HepG2 (cell line): ENCODE measurements around the gene UBC. TPM values are rescaled to one million over a fixed set of nuclear protein-coding genes. Genes with fewer than 3 reads are reported as not detected.

ENCODE experiments used
- ATF7-NPFF ChIP-seq: sonication (generic); formaldehyde crosslinking; IDR thresholded peaks from 2 replicates; pipeline ENCODE4 v1.8.1; 2023; ENCODE audit warnings: mild to moderate bottlenecking, low read depth, missing genetic modification reagents, moderate library complexity
- DRAP1 ChIP-seq: IDR thresholded peaks from 2 replicates; pipeline ENCODE4 v1.6.1; 2016; ENCODE audit warnings: missing genetic modification reagents, missing compliant biosample characterization
- HNRNPUL1 ChIP-seq: fragments of 200-400 bp; formaldehyde crosslinking; IDR thresholded peaks from 2 replicates; pipeline ENCODE4 v1.6.1; 2017; ENCODE audit warnings: low read depth, mild to moderate bottlenecking, low read length, moderate library complexity
- KAT2B ChIP-seq: fragments of 150-350 bp; IDR thresholded peaks from 2 replicates; pipeline ENCODE4 v1.6.1; 2014; ENCODE audit warnings: low read depth, low read length, borderline replicate concordance
- KMT2A ChIP-seq: sonication (generic); formaldehyde crosslinking; IDR thresholded peaks from 2 replicates; pipeline ENCODE4 v1.4.0; 2020; ENCODE audit warnings: missing genetic modification reagents
- MAX ChIP-seq: IDR thresholded peaks from 2 replicates; pipeline ENCODE4 v1.6.1; 2012; ENCODE audit warnings: inconsistent platforms
- MED1 ChIP-seq: sonication (generic); formaldehyde crosslinking; IDR thresholded peaks from 2 replicates; pipeline ENCODE4 v1.4.0; 2020; ENCODE audit warnings: missing genetic modification reagents
- MEIS1 ChIP-seq: sonication (generic); formaldehyde crosslinking; IDR thresholded peaks from 2 replicates; pipeline ENCODE4 v1.9.0; 2021; ENCODE audit warnings: mild to moderate bottlenecking, missing genetic modification reagents, moderate library complexity, borderline replicate concordance
- NBN ChIP-seq: fragments of 450-650 bp; conservative IDR thresholded peaks from 2 replicates; pipeline ENCODE4 v1.6.1; 2017
- NCOA2 ChIP-seq: sonication (generic); formaldehyde crosslinking; IDR thresholded peaks from 2 replicates; pipeline ENCODE4 v1.8.0; 2022; ENCODE audit warnings: inconsistent platforms
- POGZ ChIP-seq: sonication (generic); formaldehyde crosslinking; IDR thresholded peaks from 2 replicates; pipeline ENCODE4 v1.4.0; 2020; ENCODE audit warnings: mild to moderate bottlenecking, missing genetic modification reagents
- POLR2AphosphoS5 ChIP-seq: IDR thresholded peaks from 2 replicates; pipeline ENCODE4 v1.6.1; 2012; ENCODE audit warnings: low read depth, low read length
- REST ChIP-seq, 2 experiments: IDR thresholded peaks; 2 replicates each; pipeline ENCODE4 v1.6.1; 2011 to 2012; ENCODE audit warnings: low read length in 2 of 2, borderline replicate concordance in 1 of 2, low read depth in 1 of 2, mild to moderate bottlenecking in 1 of 2, moderate library complexity in 1 of 2
- RFX1 ChIP-seq: fragments of 450-650 bp; IDR thresholded peaks from 2 replicates; pipeline ENCODE4 v1.6.1; 2017
- ZEB1 ChIP-seq: IDR thresholded peaks from 2 replicates; pipeline ENCODE4 v1.6.1; 2012; ENCODE audit warnings: mild to moderate bottlenecking, low read depth, inconsistent platforms; ENCODE audit not compliant: insufficient replicate concordance
- ZNF225 ChIP-seq: sonication (generic); formaldehyde crosslinking; IDR thresholded peaks from 2 replicates; pipeline ENCODE4 v1.4.0; 2020; ENCODE audit warnings: mild to moderate bottlenecking, missing genetic modification reagents
- ZNF230 ChIP-seq: sonication (generic); formaldehyde crosslinking; IDR thresholded peaks from 2 replicates; pipeline ENCODE4 v1.4.0; 2020; ENCODE audit warnings: mild to moderate bottlenecking, missing genetic modification reagents
- ZNF264 ChIP-seq: sonication (generic); formaldehyde crosslinking; IDR thresholded peaks from 2 replicates; pipeline ENCODE4 v1.4.0; 2020; ENCODE audit warnings: missing genetic modification reagents
- ZNF34 ChIP-seq: sonication (generic); formaldehyde crosslinking; IDR thresholded peaks from 2 replicates; pipeline ENCODE4 v1.4.0; 2020; ENCODE audit warnings: mild to moderate bottlenecking, missing genetic modification reagents, borderline replicate concordance
- ZNF367 ChIP-seq: sonication (generic); formaldehyde crosslinking; IDR thresholded peaks from 2 replicates; pipeline ENCODE4 v1.4.0; 2020; ENCODE audit warnings: missing genetic modification reagents, borderline replicate concordance
- polyA plus RNA-seq, 8 experiments: library from polyadenylated mRNA; depleted of rRNA in 3 of 8; stranded (reverse) in 7 of 8; unstranded in 1 of 8; fragments of >200 nt; fragmentation: Illumina TruSeq in 4 of 8; extraction: Trizol in 4 of 8; gene quantifications; 2 replicates each; pipeline versions ENCODE4 v1.2.1 to v1.2.3, GENCODE V29; 2011 to 2016; ENCODE audit warnings: low read depth in 4 of 8, missing spikeins in 1 of 8, mixed read lengths in 1 of 8; ENCODE audit not compliant: insufficient read depth in 1 of 8
- total RNA-seq, 5 experiments: library from RNA; depleted of rRNA; stranded (reverse); fragments of >200 nt; fragmentation: Illumina TruSeq; extraction: Trizol; gene quantifications; 2 replicates each; pipeline ENCODE4 v1.2.3, GENCODE V29; 2016; ENCODE audit warnings: low read depth in 1 of 5
- TF ChIP-seq, protein P1 (sequence below): sonication (generic); formaldehyde crosslinking; IDR thresholded peaks from 2 replicates; pipeline ENCODE4 v1.9.0; 2021; ENCODE audit warnings: missing genetic modification reagents, borderline replicate concordance

Gene UBC
- total and polyA plus RNA-seq, 2 of the 13 experiments (the other 11 are each of a cell fraction or from before 2014, with no cell fraction given), result 805 to 1,432 TPM

- TF ChIP-seq POLR2AphosphoS5, result peak; percentile 37; the same call in 1 of the 2 replicates
- no peak for TF ChIP-seq POGZ (CRISPR knock-in tag)
- TF ChIP-seq NCOA2 (CRISPR knock-in tag), result 0 out of 2 replicates have a peak, but pooled peaks have one; percentile 31
- peak; percentile 34; the same call in 1 of the 2 replicates for TF ChIP-seq ZNF230 (CRISPR knock-in tag)
- peak; percentile 88 for TF ChIP-seq MED1 (CRISPR knock-in tag)
- TF ChIP-seq KAT2B, result no peak
- TF ChIP-seq DRAP1 (CRISPR knock-in tag), result peak; percentile 54; the same call in 1 of the 2 replicates
- TF ChIP-seq KMT2A, result peak; percentile 58; the same call in 1 of the 2 replicates
- TF ChIP-seq RFX1, result no peak
- no peak for TF ChIP-seq ATF7-NPFF
- no peak for TF ChIP-seq MEIS1 (CRISPR knock-in tag)
- TF ChIP-seq, protein P1, sequence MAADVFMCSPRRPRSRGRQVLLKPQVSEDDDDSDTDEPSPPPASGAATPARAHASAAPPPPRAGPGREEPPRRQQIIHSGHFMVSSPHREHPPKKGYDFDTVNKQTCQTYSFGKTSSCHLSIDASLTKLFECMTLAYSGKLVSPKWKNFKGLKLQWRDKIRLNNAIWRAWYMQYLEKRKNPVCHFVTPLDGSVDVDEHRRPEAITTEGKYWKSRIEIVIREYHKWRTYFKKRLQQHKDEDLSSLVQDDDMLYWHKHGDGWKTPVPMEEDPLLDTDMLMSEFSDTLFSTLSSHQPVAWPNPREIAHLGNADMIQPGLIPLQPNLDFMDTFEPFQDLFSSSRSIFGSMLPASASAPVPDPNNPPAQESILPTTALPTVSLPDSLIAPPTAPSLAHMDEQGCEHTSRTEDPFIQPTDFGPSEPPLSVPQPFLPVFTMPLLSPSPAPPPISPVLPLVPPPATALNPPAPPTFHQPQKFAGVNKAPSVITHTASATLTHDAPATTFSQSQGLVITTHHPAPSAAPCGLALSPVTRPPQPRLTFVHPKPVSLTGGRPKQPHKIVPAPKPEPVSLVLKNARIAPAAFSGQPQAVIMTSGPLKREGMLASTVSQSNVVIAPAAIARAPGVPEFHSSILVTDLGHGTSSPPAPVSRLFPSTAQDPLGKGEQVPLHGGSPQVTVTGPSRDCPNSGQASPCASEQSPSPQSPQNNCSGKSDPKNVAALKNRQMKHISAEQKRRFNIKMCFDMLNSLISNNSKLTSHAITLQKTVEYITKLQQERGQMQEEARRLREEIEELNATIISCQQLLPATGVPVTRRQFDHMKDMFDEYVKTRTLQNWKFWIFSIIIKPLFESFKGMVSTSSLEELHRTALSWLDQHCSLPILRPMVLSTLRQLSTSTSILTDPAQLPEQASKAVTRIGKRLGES, result no peak
- TF ChIP-seq MAX, result peak; percentile 99
- no peak for TF ChIP-seq REST (IDR thresholded peaks at IDR 0.05; ENCODE audit: borderline replicate concordance in 1 of 2, low read depth in 1 of 2, low read length in 2 of 2)
- no peak for TF ChIP-seq NBN
- TF ChIP-seq ZNF264 (CRISPR knock-in tag), result 0 out of 2 replicates have a peak, but pooled peaks have one; percentile 40
- no peak for TF ChIP-seq ZNF367 (CRISPR knock-in tag)
- no peak for TF ChIP-seq ZNF34
- TF ChIP-seq ZNF225 (CRISPR knock-in tag), result no peak
- TF ChIP-seq HNRNPUL1, result no peak
- no peak for TF ChIP-seq ZEB1
These were observed 9.9 kb downstream of the UBC start (continued) for GRCh38 chr12:124904306-124905098.
